ENCODE results near the gene TWF1. TPM values are rescaled to one million over a fixed set of nuclear protein-coding genes. Genes with fewer than 3 reads are reported as not detected.
A peak's percentile ranks its signal among the peaks of the same experiment; 100 is the strongest.
"Not testable (repeated sequence)": the region's sequence is repeated elsewhere in the genome, so short reads cannot be mapped to it uniquely, and the experiment has no call there.

The TWF1 gene
- total and polyA plus RNA-seq, 2 experiments from 2014 or later, result 66.0 to 162 TPM

DNA sequence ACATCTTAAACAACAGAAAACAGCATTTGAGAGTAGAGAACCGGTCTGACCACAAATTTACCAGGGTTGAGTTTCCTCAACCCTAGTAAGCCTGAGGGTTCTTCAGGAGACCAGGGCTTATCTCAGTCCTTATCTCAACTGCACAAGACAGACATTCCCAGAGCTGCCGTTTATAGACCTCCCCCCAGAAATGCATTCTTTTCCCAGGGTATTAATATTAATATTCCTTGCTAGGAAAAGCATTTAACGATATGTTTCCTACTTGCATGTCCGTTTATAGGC, 42.0 kb upstream of the TWF1 start:
- Histone ChIP-seq H3K27me3 (no peaks in the 10 kb centered on the region), H3K27ac (peak overlapping the region; percentile 18), H3K36me3 (replicated peaks; ENCODE audit: insufficient read depth, low read depth) (no peaks in the 10 kb centered on the region), H3K4me2 (no peak overlapping the region), H3K4me1 (ENCODE audit: insufficient read depth) (no peaks in the 10 kb centered on the region), H3K9me2 (replicated peaks; ENCODE audit: insufficient read depth) (no peaks in the 10 kb centered on the region), H3K9me3 (ENCODE audit: low read depth) (no peaks in the 10 kb centered on the region), H3K4me3 (no peak overlapping the region), H4K20me1 (ENCODE audit: insufficient read depth, poor library complexity, severe bottlenecking) (no peaks in the 10 kb centered on the region), H3K79me2 (peaks cover 16% of the 10 kb centered on the region), H2AFZ (no peak overlapping the region)
- DNase-seq (ENCODE audit: low spot score), result peak; percentile 17
- TF ChIP-seq EZH2 (IDR thresholded peaks at IDR 0.05; ENCODE audit: borderline replicate concordance), result no peak
- no peak for TF ChIP-seq EZH2phosphoT487 (IDR thresholded peaks at IDR 0.05; ENCODE audit: low read depth, severe bottlenecking, unreplicated experiment)
- TF ChIP-seq, protein P1, sequence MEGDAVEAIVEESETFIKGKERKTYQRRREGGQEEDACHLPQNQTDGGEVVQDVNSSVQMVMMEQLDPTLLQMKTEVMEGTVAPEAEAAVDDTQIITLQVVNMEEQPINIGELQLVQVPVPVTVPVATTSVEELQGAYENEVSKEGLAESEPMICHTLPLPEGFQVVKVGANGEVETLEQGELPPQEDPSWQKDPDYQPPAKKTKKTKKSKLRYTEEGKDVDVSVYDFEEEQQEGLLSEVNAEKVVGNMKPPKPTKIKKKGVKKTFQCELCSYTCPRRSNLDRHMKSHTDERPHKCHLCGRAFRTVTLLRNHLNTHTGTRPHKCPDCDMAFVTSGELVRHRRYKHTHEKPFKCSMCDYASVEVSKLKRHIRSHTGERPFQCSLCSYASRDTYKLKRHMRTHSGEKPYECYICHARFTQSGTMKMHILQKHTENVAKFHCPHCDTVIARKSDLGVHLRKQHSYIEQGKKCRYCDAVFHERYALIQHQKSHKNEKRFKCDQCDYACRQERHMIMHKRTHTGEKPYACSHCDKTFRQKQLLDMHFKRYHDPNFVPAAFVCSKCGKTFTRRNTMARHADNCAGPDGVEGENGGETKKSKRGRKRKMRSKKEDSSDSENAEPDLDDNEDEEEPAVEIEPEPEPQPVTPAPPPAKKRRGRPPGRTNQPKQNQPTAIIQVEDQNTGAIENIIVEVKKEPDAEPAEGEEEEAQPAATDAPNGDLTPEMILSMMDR (IDR thresholded peaks at IDR 0.05; ENCODE audit: poor library complexity), result no peak
- 64% methylated on average over 4 of the region's 4 CpGs for WGBS (ENCODE audit: low lambda C conversion rate, missing lambda C conversion rate)

DNA sequence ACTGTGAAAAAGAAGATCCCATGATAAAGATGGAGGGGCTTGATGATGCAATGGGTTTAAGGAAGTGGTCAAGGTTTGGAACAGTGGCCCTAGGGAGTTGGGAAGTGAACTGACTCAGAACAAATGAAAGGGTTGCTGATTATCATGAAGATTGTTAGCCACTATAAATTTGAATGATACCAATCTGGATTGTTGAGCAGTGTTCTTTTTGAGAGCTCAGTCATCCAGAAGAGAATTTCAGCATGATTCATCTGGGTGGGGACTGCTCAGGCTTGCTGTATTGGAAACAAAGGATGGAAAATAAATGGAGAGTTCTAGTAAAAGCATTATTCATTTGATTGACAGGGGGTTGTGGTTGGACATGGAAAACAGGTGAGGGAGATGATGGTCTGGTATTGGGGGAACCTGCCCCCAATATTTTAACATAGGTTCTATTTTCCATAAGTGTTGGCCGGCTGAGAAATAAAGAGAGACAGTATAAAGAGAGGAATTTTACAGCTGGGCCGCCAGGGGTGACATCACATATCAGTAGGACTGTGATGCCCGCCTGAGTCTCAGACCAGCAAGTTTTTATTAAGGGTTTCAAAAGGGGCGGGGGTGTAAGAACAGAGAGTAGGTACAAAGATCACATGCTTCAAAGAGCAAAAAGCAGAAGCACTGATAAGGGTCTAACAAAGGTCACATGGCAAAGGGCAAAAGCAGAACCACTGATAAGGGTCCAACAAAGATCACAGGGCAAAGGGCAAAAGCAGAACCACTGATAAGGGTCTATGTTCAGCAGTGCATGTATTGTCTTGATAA, 41.5 kb upstream of the TWF1 start:
- peak overlapping the region; percentile 71 for H3K27ac ChIP-seq

DNA sequence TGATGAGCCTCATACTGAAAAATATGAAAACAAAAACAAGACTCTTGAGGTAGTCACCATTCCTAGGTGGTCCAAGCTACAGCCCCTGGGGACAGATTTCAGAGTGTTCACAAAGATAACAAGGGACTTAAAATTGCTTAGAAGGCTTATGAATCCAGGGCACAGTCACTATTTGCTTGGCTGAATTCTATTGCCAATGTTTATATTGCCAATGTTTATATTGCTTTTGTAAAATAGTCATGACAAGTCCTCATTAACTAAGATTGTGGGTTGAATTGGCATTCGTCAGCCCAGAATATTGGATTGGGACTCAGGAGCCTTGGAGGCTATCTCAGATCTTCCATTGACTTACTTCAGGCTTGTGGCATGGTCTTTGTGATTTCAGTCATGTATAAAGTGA, 36.1 kb upstream of the TWF1 start:
- 86% methylated on average over 1 of the region's 1 CpG for WGBS (ENCODE audit: low lambda C conversion rate, missing lambda C conversion rate)
- Histone ChIP-seq H3K9me2 (replicated peaks; ENCODE audit: insufficient read depth) (no peaks in the 10 kb centered on the region), H2AFZ (no peak overlapping the region), H3K36me3 (replicated peaks; ENCODE audit: insufficient read depth, low read depth) (no peaks in the 10 kb centered on the region), H3K4me1 (ENCODE audit: insufficient read depth) (peaks cover 5% of the 10 kb centered on the region), H3K4me2 (no peak overlapping the region), H4K20me1 (ENCODE audit: insufficient read depth, poor library complexity, severe bottlenecking) (no peaks in the 10 kb centered on the region), H3K79me2 (peaks cover 68% of the 10 kb centered on the region), H3K4me3 (no peak overlapping the region), H3K27ac (no peak overlapping the region), H3K27me3 (no peaks in the 10 kb centered on the region), H3K9me3 (ENCODE audit: low read depth) (no peaks in the 10 kb centered on the region)
- TF ChIP-seq, protein P1 (IDR thresholded peaks at IDR 0.05; ENCODE audit: poor library complexity), result no peak
- TF ChIP-seq EZH2phosphoT487 (IDR thresholded peaks at IDR 0.05; ENCODE audit: low read depth, severe bottlenecking, unreplicated experiment) (no peak), EZH2 (IDR thresholded peaks at IDR 0.05; ENCODE audit: borderline replicate concordance) (no peak)
- DNase-seq (ENCODE audit: low spot score), result no peak

More for the DNA sequence above, 41.5 kb upstream of the TWF1 start:
- H3K4me2 ChIP-seq; DNase-seq (ENCODE audit: low spot score); H3K4me3 ChIP-seq; H3K27me3 ChIP-seq; H2AFZ ChIP-seq; H4K20me1 ChIP-seq (ENCODE audit: insufficient read depth, poor library complexity, severe bottlenecking); H3K9me2 ChIP-seq (replicated peaks; ENCODE audit: insufficient read depth); H3K4me1 ChIP-seq (ENCODE audit: insufficient read depth); H3K9me3 ChIP-seq (ENCODE audit: low read depth); H3K36me3 ChIP-seq (replicated peaks; ENCODE audit: insufficient read depth, low read depth): not testable (repeated sequence)
- H3K79me2 ChIP-seq, result peaks cover 20% of the 10 kb centered on the region
- 58% methylated on average over 4 of the region's 4 CpGs for WGBS (ENCODE audit: low lambda C conversion rate, missing lambda C conversion rate)

DNA sequence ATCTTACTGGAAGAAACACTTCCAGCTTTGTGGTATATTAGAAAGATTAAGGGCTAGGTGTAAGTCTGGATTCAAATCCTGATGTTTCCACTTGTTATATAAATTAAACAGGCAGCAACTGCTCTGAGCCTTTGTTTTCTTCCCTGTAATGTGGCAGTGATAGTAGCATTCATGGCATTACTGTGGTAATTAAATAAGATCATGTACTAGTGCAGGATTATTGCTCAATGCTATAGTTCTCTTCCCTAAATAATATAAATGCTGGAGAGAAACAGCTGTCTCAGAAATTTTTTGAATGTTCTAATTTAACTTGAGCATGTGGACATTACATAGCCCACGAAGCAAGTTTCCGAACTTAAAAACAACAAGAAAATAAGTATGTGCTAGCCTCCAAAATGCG, 35.1 kb upstream of the TWF1 start:
- Histone ChIP-seq H3K27ac (no peak overlapping the region), H3K4me2 (no peak overlapping the region), H3K79me2 (peaks cover 73% of the 10 kb centered on the region), H3K9me2 (replicated peaks; ENCODE audit: insufficient read depth) (no peaks in the 10 kb centered on the region), H3K27me3 (no peaks in the 10 kb centered on the region), H3K36me3 (replicated peaks; ENCODE audit: insufficient read depth, low read depth) (no peaks in the 10 kb centered on the region), H3K9me3 (ENCODE audit: low read depth) (no peaks in the 10 kb centered on the region), H4K20me1 (ENCODE audit: insufficient read depth, poor library complexity, severe bottlenecking) (no peaks in the 10 kb centered on the region), H3K4me1 (ENCODE audit: insufficient read depth) (peaks cover 8% of the 10 kb centered on the region), H2AFZ (no peak overlapping the region), H3K4me3 (no peak overlapping the region)
- DNase-seq (ENCODE audit: low spot score), result no peak
- TF ChIP-seq EZH2phosphoT487 (IDR thresholded peaks at IDR 0.05; ENCODE audit: low read depth, severe bottlenecking, unreplicated experiment) (no peak), EZH2 (IDR thresholded peaks at IDR 0.05; ENCODE audit: borderline replicate concordance) (no peak)
- TF ChIP-seq, protein P1 (IDR thresholded peaks at IDR 0.05; ENCODE audit: poor library complexity), result no peak
- WGBS (ENCODE audit: low lambda C conversion rate, missing lambda C conversion rate), result 89% methylated on average over 3 of the region's 3 CpGs

Measured in hepatocyte (in vitro differentiated cells).